ENCODE results near the gene ZNF593OS.

ZNF593OS gene

GRCh38 chr1:26184883-26185282 lies 13.3 kb upstream of the ZNF593OS start:
- TF ChIP-seq CTCF (IDR thresholded peaks at IDR 0.05; ENCODE audit: low read depth, low read length, missing control alignments), result no peak
- no peak for DNase-seq (ENCODE audit: low read depth)
- H3K4me3 ChIP-seq (ENCODE audit: low read depth, low read length), result no peak overlapping the region

GRCh38 chr1:26184086-26184485 lies 12.5 kb upstream of the ZNF593OS start:
- no peak for DNase-seq (ENCODE audit: low read depth)
- H3K4me3 ChIP-seq (ENCODE audit: low read depth, low read length), result no peak overlapping the region
- no peak for TF ChIP-seq CTCF (IDR thresholded peaks at IDR 0.05; ENCODE audit: low read depth, low read length, missing control alignments)

- no peak overlapping the region for H3K4me3 ChIP-seq (ENCODE audit: low read depth, low read length)
- DNase-seq (ENCODE audit: low read depth), result no peak
- TF ChIP-seq CTCF (IDR thresholded peaks at IDR 0.05; ENCODE audit: low read depth, low read length, missing control alignments), result no peak
Measured at GRCh38 chr1:26182383-26182696, 10.7 kb upstream of the ZNF593OS start.

DNA sequence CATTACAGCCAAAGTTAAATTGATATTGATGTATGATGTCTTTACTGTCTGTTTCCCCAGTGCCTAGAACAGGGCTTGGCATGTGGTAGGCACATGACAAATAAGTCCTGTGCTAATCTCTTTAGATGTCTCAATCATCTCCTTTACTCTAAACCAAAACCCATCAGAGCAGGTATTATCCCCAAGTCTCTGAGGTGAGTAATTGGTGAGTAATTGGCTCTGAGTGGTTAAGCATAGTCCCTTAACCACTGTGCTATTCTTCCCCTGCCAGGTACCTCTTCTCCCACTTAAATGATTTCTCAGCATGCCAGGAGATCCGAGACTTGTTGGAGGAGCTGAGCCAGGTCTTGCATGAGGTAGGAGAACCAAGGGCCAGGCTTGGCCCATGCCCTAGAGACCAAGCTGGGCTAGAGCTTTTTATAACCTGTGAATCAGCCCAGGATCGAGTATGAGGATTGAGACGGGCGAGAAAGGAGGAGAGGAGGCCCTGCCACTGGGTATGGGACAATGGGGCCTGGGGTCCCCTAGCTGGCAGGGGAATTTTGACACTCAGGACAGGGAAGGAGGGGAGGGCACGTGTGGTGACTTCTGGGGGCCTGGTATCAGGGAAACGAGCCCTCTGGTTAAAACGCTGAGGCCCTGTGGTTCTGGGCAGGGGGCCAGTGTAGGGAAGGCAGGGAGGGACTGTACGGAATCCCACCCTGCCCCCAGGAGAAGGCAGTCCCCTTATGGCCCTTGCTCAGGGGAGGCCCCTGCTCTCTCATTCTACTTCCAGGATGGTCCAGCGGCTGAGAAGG lies 10.2 kb upstream of the ZNF593OS start:
- H3K4me3 ChIP-seq (ENCODE audit: low read depth, low read length), result no peak overlapping the region
- TF ChIP-seq CTCF (IDR thresholded peaks at IDR 0.05; ENCODE audit: low read depth, low read length, missing control alignments), result no peak
- no peak for DNase-seq (ENCODE audit: low read depth)

DNA sequence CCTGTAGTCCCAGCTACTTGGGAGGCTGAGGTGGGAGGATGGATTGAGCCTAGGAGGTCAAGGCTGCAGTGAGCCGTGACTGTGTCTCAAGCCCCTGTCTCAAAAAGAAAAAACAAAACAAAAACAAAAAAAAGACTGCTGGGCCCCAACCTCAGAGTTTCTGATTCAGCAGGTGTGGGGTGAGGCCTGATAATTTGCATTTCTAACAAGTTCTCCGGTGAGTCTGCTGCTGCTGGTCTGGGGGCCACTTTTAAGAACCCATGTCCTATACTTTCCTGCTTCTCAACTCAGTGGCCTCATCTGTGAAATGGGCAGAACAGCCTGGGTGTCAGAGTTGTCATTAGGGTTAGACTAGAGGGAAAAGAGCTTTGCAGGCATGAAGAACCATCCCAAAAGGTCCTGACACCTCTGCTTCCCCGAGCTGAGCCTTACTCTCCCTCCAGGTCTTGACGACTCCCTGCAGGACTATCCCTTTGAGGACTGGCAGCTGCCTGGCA lies 8.4 kb upstream of the ZNF593OS start:
- H3K4me3 ChIP-seq (ENCODE audit: low read depth, low read length), result no peak overlapping the region
- peak; percentile 19 for DNase-seq (ENCODE audit: low read depth)
- no peak for TF ChIP-seq CTCF (IDR thresholded peaks at IDR 0.05; ENCODE audit: low read depth, low read length, missing control alignments)

- H3K4me3 ChIP-seq (ENCODE audit: low read depth, low read length), result no peak within 1 kb of the TSS
- DNase-seq (ENCODE audit: low read depth), result no peak
- TF ChIP-seq CTCF (IDR thresholded peaks at IDR 0.05; ENCODE audit: low read depth, low read length, missing control alignments), result no peak
Measured at GRCh38 chr1:26177182-26177684, 5.6 kb upstream of the ZNF593OS start, which contains the start of gene CNKSR1. CNKSR1 (plus strand) TSS chr1:26177491; CDS start chr1:26177548, 57 bp downstream.

DNA sequence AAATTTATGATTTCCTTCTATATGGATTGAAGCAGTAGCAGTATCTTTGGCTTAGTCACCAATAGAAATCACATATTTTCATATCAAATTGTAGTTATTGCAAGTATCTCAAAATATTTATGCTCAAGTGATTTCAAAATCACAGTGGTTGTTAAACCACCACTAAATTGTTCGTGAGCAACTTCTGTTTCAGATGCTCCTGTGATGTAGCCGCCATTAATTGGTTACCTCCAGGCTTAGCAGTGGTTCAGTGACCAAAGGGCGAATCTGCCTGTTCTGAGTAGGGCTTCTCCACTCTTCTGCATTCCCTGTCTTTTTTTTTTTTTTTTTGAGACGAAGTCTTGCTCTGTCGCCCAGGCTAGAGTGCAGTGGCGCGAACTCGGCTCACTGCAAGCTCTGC lies 3.7 kb upstream of the ZNF593OS start:
- no peak overlapping the region for H3K4me3 ChIP-seq (ENCODE audit: low read depth, low read length)
- no peak for DNase-seq (ENCODE audit: low read depth)
- no peak for TF ChIP-seq CTCF (IDR thresholded peaks at IDR 0.05; ENCODE audit: low read depth, low read length, missing control alignments)

All from GM12864 (cell line).